GM20000 (cell line): ENCODE results near the gene LMNA.

Source experiments
- DNase-seq: peaks from one replicate; pipeline ENCODE4 v3.0.0; 2012; ENCODE audit warnings: low spot score
- CTCF ChIP-seq: IDR thresholded peaks from 2 replicates; pipeline ENCODE4 v1.5.1; 2012; ENCODE audit warnings: mild to moderate bottlenecking, control low read depth; ENCODE audit errors: extremely low read depth, missing control alignments

The LMNA gene

GRCh38 chr1:156082309-156083091 is 32.0 kb upstream of the LMNA start, which contains the start of gene MEX3A:
MEX3A (minus strand) TSS chr1:156082465; CDS start chr1:156081998, 467 bp downstream.
- TF ChIP-seq CTCF = no peak
- peak; percentile 92 for DNase-seq

GRCh38 chr1:156083800-156084790 is 30.4 kb upstream of the LMNA start:
- DNase-seq = no peak
- TF ChIP-seq CTCF = no peak

GRCh38 chr1:156086256-156086662 is 28.3 kb upstream of the LMNA start:
- no peak for TF ChIP-seq CTCF
- no peak for DNase-seq

GRCh38 chr1:156089704-156090103 is 24.8 kb upstream of the LMNA start:
- TF ChIP-seq CTCF = no peak
- no peak for DNase-seq

- peak; percentile 9 for TF ChIP-seq CTCF
- DNase-seq = no peak
Measured at GRCh38 chr1:156090138-156090839, 24.2 kb upstream of the LMNA start.

GRCh38 chr1:156090840-156091188 is 23.7 kb upstream of the LMNA start:
- DNase-seq = peak; percentile 82
- TF ChIP-seq CTCF = peak; percentile 74
